K562 (cell line): ENCODE results near the gene ORMDL2. TPM values are rescaled to one million over a fixed set of nuclear protein-coding genes. Genes with fewer than 3 reads are reported as not detected.

Source experiments
- CAMTA2 ChIP-seq: fragments of 250-450 bp; sonication (Bioruptor Pico); conservative IDR thresholded peaks from 2 replicates; pipeline ENCODE4 v1.5.1; 2022
- MEIS2 ChIP-seq: fragments of 450-650 bp; IDR thresholded peaks from 2 replicates; pipeline ENCODE4 v1.6.1; 2014; ENCODE audit warnings: mild to moderate bottlenecking; ENCODE audit not compliant: partially characterized antibody
- MTA2 ChIP-seq: fragments of 450-650 bp; IDR thresholded peaks from 2 replicates; pipeline ENCODE4 v1.6.1; 2016; ENCODE audit warnings: low read depth
- ZBTB7A ChIP-seq: IDR thresholded peaks from 2 replicates; pipeline ENCODE4 v1.6.1; 2011; ENCODE audit warnings: low read depth, mild to moderate bottlenecking, low read length, moderate library complexity, borderline replicate concordance; ENCODE audit not compliant: control insufficient read depth
- ZC3H11A ChIP-seq: IDR thresholded peaks from 2 replicates; pipeline ENCODE4 v1.6.1; 2012; ENCODE audit warnings: low read depth, low read length, improper control_type of control experiment
- ZKSCAN3 ChIP-seq: fragments of 250-450 bp; sonication (Bioruptor Pico); IDR thresholded peaks from 2 replicates; pipeline ENCODE4 v1.4.0; 2020
- polyA plus RNA-seq, 8 experiments: library from polyadenylated mRNA; depleted of rRNA in 4 of 8; stranded (reverse) in 5 of 8; unstranded in 3 of 8; fragments of >200 nt; fragmentation: Nextera tagmentation in 2 of 8; fragmentation: Illumina TruSeq in 1 of 8; extraction: Ambion mirVana in 2 of 8; extraction: Trizol in 1 of 8; gene quantifications; 2 replicates each; pipeline versions ENCODE4 v1.2.1 to v1.2.3, GENCODE V29; 2011 to 2014; ENCODE audit warnings: inconsistent platforms in 1 of 8, missing spikeins in 1 of 8
- total RNA-seq, 7 experiments: library from RNA; depleted of rRNA in 6 of 7; stranded (reverse); fragments of >200 nt in 6 of 7; fragmentation: Illumina TruSeq in 2 of 7; extraction: Trizol in 2 of 7; gene quantifications; 2 replicates each; pipeline versions ENCODE4 v1.2.1 to v1.2.3, GENCODE V29; 2011 to 2021; ENCODE audit warnings: low replicate concordance in 1 of 7
- TF ChIP-seq, protein P1 (sequence below): fragments of 450-650 bp; conservative IDR thresholded peaks from 2 replicates; pipeline ENCODE4 v1.6.1; 2016; ENCODE audit warnings: missing genetic modification characterization, low read depth, mild to moderate bottlenecking, missing compliant biosample characterization, moderate library complexity
- TF ChIP-seq, protein P2 (sequence below): fragments of 450-650 bp; IDR thresholded peaks from 2 replicates; pipeline ENCODE4 v1.6.1; 2016; ENCODE audit warnings: antibody characterized with exemption

Gene ORMDL2
- total and polyA plus RNA-seq, 9 of the 15 experiments (the other 6 are each of a cell fraction or from before 2014, with no cell fraction given) = 9.9 to 113 (median 34.4) TPM

DNA sequence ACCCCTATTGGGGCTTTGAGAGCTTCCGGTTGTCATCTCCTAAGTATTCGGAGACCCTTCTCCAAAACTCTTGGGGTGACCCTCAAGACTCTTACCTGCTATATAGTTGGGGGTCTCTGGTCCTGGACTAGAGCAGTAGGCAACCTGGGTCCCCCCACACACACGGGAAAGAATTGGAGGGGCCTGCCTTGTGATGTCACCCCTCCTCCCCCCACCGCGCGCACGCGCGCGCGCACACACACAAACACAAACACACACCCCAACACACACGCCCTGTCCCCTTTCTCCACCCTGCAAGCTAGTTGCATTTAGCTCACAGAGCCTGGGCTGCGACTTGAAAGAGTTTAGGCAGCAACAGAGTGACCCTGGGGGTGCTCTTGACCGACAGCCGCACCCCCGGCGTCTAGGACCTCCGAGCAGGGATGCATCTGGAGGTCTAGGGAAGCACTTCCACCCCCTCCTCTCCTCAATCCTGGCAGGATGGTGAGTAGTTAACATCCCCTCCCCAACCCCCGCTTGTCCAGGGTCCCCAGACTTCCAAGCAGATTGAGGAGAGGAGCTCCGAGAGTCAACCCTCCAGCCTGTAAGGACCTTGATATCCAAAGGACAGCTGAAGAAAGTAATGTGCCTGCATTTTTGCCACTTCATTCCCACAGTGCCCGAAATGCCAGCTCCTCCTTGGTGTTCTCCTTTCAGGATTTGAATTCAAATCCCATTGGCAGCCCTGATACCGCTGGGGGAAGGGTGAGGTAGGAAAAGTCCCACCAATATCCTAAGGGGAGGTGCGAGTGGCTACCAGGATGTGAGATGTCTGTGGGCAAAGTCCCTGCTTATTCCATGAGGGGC is 13.0 kb downstream of the ORMDL2 start (continued):
- TF ChIP-seq CAMTA2 (CRISPR knock-in tag) (0 out of 2 replicates have a peak, but pooled peaks have one; percentile 38), MEIS2 (peak; percentile 14), ZBTB7A (peak; percentile 56; the same call in 1 of the 2 replicates), MTA2 (no peak), ZC3H11A (no peak), ZKSCAN3 (CRISPR knock-in tag) (no peak)
- TF ChIP-seq, protein P1, sequence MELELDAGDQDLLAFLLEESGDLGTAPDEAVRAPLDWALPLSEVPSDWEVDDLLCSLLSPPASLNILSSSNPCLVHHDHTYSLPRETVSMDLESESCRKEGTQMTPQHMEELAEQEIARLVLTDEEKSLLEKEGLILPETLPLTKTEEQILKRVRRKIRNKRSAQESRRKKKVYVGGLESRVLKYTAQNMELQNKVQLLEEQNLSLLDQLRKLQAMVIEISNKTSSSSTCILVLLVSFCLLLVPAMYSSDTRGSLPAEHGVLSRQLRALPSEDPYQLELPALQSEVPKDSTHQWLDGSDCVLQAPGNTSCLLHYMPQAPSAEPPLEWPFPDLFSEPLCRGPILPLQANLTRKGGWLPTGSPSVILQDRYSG (tag) = no peak
- TF ChIP-seq, protein P2, sequence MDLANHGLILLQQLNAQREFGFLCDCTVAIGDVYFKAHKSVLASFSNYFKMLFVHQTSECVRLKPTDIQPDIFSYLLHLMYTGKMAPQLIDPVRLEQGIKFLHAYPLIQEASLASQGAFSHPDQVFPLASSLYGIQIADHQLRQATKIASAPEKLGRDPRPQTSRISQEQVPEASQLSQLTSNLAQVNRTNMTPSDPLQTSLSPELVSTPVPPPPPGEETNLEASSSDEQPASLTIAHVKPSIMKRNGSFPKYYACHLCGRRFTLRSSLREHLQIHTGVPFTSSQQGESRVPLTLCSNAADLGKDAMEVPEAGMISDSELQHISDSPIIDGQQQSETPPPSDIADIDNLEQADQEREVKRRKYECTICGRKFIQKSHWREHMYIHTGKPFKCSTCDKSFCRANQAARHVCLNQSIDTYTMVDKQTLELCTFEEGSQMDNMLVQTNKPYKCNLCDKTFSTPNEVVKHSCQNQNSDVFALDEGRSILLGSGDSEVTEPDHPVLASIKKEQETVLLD = peak; percentile 55; the same call in 1 of the 2 replicates
